ENCODE data around the gene FLNB.

FLNB gene
- long read RNA-seq, donor 1, full-length matches to known transcripts = 1 of 26 reads
- long read RNA-seq, donor 1, partial matches to known transcripts = 25 of 26 reads
- long read RNA-seq, donor 1, other reads (novel, unspliced or antisense) = 0 of 26 reads
- long read RNA-seq, donor 2 = 0 reads
- long read RNA-seq, donor 3, full-length matches to known transcripts = 1 of 1 reads
- long read RNA-seq, donor 3, partial matches to known transcripts = 0 of 1 reads
- long read RNA-seq, donor 3, other reads (novel, unspliced or antisense) = 0 of 1 reads
- long read RNA-seq, donor 4, partial matches to known transcripts = 127 of 127 reads
- long read RNA-seq, donor 4, other reads (novel, unspliced or antisense) = 0 of 127 reads
- long read RNA-seq, donor 5, full-length matches to known transcripts = 1 of 64 reads
- long read RNA-seq, donor 5, partial matches to known transcripts = 63 of 64 reads
- long read RNA-seq, donor 5, other reads (novel, unspliced or antisense) = 0 of 64 reads
- long read RNA-seq, donor 6, partial matches to known transcripts = 67 of 67 reads
- long read RNA-seq, donor 6, other reads (novel, unspliced or antisense) = 0 of 67 reads
- long read RNA-seq, donor 7, full-length matches to known transcripts = 1 of 22 reads
- long read RNA-seq, donor 7, partial matches to known transcripts = 21 of 22 reads
- long read RNA-seq, donor 7, other reads (novel, unspliced or antisense) = 0 of 22 reads
- long read RNA-seq, donor 8, full-length matches to known transcripts = 2 of 68 reads
- long read RNA-seq, donor 8, partial matches to known transcripts = 66 of 68 reads
- long read RNA-seq, donor 8, other reads (novel, unspliced or antisense) = 0 of 68 reads

- peak; percentile 85 for DNase-seq
Measured at GRCh38 chr3:58008141-58009025, at the start of gene FLNB. Gene FLNB, plus strand, starts transcription at chr3:58008422. Its CDS starts 143 bp downstream, at chr3:58008565.

GRCh38 chr3:57958642-57959422 lies 49.4 kb upstream of the FLNB start:
- DNase-seq = no peak

GRCh38 chr3:57959423-57960173 lies 48.6 kb upstream of the FLNB start:
- DNase-seq = no peak

- DNase-seq = no peak
Measured at GRCh38 chr3:57960174-57960505, 48.1 kb upstream of the FLNB start.

GRCh38 chr3:57961177-57961827 lies 46.9 kb upstream of the FLNB start:
- no peak for DNase-seq

GRCh38 chr3:57961828-57962447 lies 46.3 kb upstream of the FLNB start:
- no peak for DNase-seq

- DNase-seq = no peak
Measured at GRCh38 chr3:57962448-57962834, 45.8 kb upstream of the FLNB start.

- DNase-seq = no peak
Measured at GRCh38 chr3:57963811-57964346, 44.3 kb upstream of the FLNB start.

- DNase-seq = no peak
Measured at GRCh38 chr3:57966829-57967228, 41.4 kb upstream of the FLNB start.

GRCh38 chr3:57967590-57967989 lies 40.6 kb upstream of the FLNB start:
- DNase-seq = no peak

GRCh38 chr3:57968501-57968900 lies 39.7 kb upstream of the FLNB start:
- no peak for DNase-seq

GRCh38 chr3:57971975-57972374 lies 36.2 kb upstream of the FLNB start:
- no peak for DNase-seq

- DNase-seq = no peak
Measured at GRCh38 chr3:57972531-57973111, 35.6 kb upstream of the FLNB start.

GRCh38 chr3:57973715-57974477 lies 34.3 kb upstream of the FLNB start:
- DNase-seq = no peak

GRCh38 chr3:57974796-57975388 lies 33.3 kb upstream of the FLNB start:
- DNase-seq = no peak

GRCh38 chr3:57977818-57978235 lies 30.4 kb upstream of the FLNB start:
- DNase-seq = no peak

GRCh38 chr3:57978316-57978715 lies 29.9 kb upstream of the FLNB start:
- DNase-seq = no peak

- DNase-seq = no peak
Measured at GRCh38 chr3:57980416-57980815, 27.8 kb upstream of the FLNB start.

Measured in right kidney (tissue), 9 donors.